RWPE1 (cell line): ENCODE measurements around the gene ZFAND2B.

Source experiments
- CTCF ChIA-PET: fragments of 350-600 bp; sonication (Branson Sonifier 250); formaldehyde crosslinking; extraction: SDS; loops from one replicate; lab custom pipeline; 2021; lab: Yijun Ruan, JAX
- POLR2A ChIA-PET: fragments of 400-600 bp; formaldehyde crosslinking; extraction: SDS; loops from one replicate; lab custom pipeline; 2020; ENCODE audit warnings: antibody characterized with exemption; ENCODE audit not compliant: low non-redundant PET; lab: Yijun Ruan, JAX
- DNase-seq: peaks from one replicate; pipeline ENCODE4 v3.0.0; 2012; ENCODE audit warnings: low spot score
- H3K27ac ChIP-seq: fragments of 450-650 bp; 2 replicates; pipeline ENCODE4 v1.5.1; 2017
- TF ChIP-seq, protein P1 (sequence below): fragments of 450-650 bp; conservative IDR thresholded peaks from 2 replicates; pipeline ENCODE4 v1.5.1; 2017; ENCODE audit warnings: low read depth, mild to moderate bottlenecking

Gene ZFAND2B

DNA sequence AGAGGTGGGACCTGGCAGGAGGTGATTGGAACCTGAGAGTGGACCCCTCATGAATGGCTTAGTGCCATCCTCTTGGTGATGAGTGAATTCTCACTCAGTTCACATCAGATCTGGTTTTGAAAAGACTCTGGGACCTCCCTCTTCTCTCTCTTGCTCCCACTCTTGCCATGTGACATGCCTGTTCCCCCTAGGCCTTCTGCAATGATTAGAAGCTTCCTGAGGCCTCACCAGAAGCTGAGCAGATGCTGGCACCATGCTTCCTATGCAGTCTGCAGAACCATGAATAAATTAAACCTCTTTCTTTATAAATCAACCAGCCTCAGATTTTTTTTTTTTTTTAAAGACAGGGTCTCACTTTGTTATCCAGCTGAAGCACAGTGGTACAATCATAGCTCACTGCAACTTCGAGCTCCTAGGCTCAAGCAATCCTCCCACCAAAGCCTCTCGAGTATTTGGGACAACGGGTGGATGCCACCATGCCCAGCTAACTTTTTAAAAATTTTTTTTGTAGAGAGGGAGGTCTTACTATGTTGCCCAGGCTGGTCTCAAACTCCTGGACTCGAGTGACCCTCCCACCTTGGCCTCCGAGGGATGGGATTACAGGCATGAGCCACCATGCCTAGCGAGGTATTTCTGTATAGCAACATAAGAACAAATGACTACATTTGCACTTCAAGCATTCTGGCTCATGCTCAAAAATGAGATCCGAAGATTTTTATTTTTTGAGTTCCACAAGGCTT lies 2.0 kb upstream of the ZFAND2B start:
- ChIA-PET CTCF (interaction anchor here (0.7 kb wide), 1 partner anchor 90 kb away, joined by 4 read pairs; no protein-coding TSS in a partner anchor), POLR2A (no interaction called here)
- TF ChIP-seq, protein P1, sequence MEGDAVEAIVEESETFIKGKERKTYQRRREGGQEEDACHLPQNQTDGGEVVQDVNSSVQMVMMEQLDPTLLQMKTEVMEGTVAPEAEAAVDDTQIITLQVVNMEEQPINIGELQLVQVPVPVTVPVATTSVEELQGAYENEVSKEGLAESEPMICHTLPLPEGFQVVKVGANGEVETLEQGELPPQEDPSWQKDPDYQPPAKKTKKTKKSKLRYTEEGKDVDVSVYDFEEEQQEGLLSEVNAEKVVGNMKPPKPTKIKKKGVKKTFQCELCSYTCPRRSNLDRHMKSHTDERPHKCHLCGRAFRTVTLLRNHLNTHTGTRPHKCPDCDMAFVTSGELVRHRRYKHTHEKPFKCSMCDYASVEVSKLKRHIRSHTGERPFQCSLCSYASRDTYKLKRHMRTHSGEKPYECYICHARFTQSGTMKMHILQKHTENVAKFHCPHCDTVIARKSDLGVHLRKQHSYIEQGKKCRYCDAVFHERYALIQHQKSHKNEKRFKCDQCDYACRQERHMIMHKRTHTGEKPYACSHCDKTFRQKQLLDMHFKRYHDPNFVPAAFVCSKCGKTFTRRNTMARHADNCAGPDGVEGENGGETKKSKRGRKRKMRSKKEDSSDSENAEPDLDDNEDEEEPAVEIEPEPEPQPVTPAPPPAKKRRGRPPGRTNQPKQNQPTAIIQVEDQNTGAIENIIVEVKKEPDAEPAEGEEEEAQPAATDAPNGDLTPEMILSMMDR = no peak
- DNase-seq = no peak
- no peak overlapping the region for H3K27ac ChIP-seq

- TF ChIP-seq, protein P1 = no peak
- CTCF ChIA-PET = interaction anchor here (0.7 kb wide), 1 partner anchor 89 kb away, joined by 4 read pairs; no protein-coding TSS in a partner anchor
- no peak for DNase-seq
- no peak overlapping the region for H3K27ac ChIP-seq
- POLR2A ChIA-PET = no interaction called here
Observed at GRCh38 chr2:219205165-219205538, 1.4 kb upstream of the ZFAND2B start.

GRCh38 chr2:219205981-219206327 lies 628 bp upstream of the ZFAND2B start:
- peak overlapping the region; percentile 93 for H3K27ac ChIP-seq

GRCh38 chr2:219207134-219207883 lies 727 bp downstream of the ZFAND2B start:
- DNase-seq = peak; percentile 85
- ChIA-PET POLR2A (interaction anchor here (1.7 kb wide), 1 partner anchor 12 kb away, joined by 6 read pairs; the partner anchor contains the start of gene ABCB6), CTCF (interaction anchor here (0.7 to 1.7 kb wide), 2 partner anchors 38 to 87 kb away, joined by 3 to 7 read pairs; partner anchors contain the start of gene STK16)
- TF ChIP-seq, protein P1 = no peak
- peak overlapping the region; percentile 93 for H3K27ac ChIP-seq

More at GRCh38 chr2:219205981-219206327, 628 bp upstream of the ZFAND2B start:
- ChIA-PET CTCF (interaction anchor here (0.6 to 1.7 kb wide), 2 partner anchors 58 to 89 kb away, joined by 3 to 7 read pairs; no protein-coding TSS in a partner anchor), POLR2A (interaction anchor here (0.6 to 1.7 kb wide), 5 partner anchors 12 to 103 kb away, joined by 3 to 6 read pairs (median 4); partner anchors contain the start of gene ABCB6)
- TF ChIP-seq, protein P1 = no peak
- no peak for DNase-seq

- DNase-seq = peak; percentile 36
- peak overlapping the region; percentile 93 for H3K27ac ChIP-seq
Observed at GRCh38 chr2:219207884-219208740, 1.5 kb downstream of the ZFAND2B start.

More at GRCh38 chr2:219207884-219208740, 1.5 kb downstream of the ZFAND2B start:
- CTCF ChIA-PET = interaction anchor here (0.6 to 1.3 kb wide), 3 partner anchors 48 to 309 kb away, joined by 3 to 4 read pairs (median 3); partner anchors contain the start of gene NHEJ1
- TF ChIP-seq, protein P1 = no peak
- POLR2A ChIA-PET = interaction anchor here (0.8 kb wide), 1 partner anchor 21 kb away, joined by 3 read pairs; the partner anchor contains the start of genes ANKZF1 and ATG9A
